ENCODE data around the gene ITLN1. TPM values are rescaled to one million over a fixed set of nuclear protein-coding genes. Genes with fewer than 3 reads are reported as not detected.
"Not testable (repeated sequence)": the region's sequence is repeated elsewhere in the genome, so short reads cannot be mapped to it uniquely, and the experiment has no call there.

The ITLN1 gene
- not detected for total RNA-seq

GRCh38 chr1:160885042-160885441 lies at the start of gene ITLN1:
ITLN1 (minus strand) TSS chr1:160885180; CDS start chr1:160884877, 303 bp downstream.
- DNase-seq (ENCODE audit: low spot score in 2 of 2): no peak
- no peak for FAIRE-seq

GRCh38 chr1:160933305-160933704 lies 48.3 kb upstream of the ITLN1 start:
- not testable (repeated sequence) for FAIRE-seq

GRCh38 chr1:160925652-160926244 lies 40.8 kb upstream of the ITLN1 start:
- DNase-seq (ENCODE audit: low spot score in 2 of 2) (no peak), FAIRE-seq (no peak)

More at GRCh38 chr1:160933305-160933704, 48.3 kb upstream of the ITLN1 start:
- DNase-seq (ENCODE audit: low spot score in 2 of 2): not testable (repeated sequence)

GRCh38 chr1:160924791-160925651 lies 40.0 kb upstream of the ITLN1 start:
- DNase-seq (ENCODE audit: low spot score in 2 of 2): no peak
- no peak for FAIRE-seq

- DNase-seq (ENCODE audit: low spot score in 2 of 2) (no peak), FAIRE-seq (no peak)
Measured at GRCh38 chr1:160916666-160917065, 31.7 kb upstream of the ITLN1 start.

- not testable (repeated sequence) for FAIRE-seq; DNase-seq (ENCODE audit: low spot score in 2 of 2)
Measured at GRCh38 chr1:160913229-160913628, 28.2 kb upstream of the ITLN1 start.

- FAIRE-seq (no peak), DNase-seq (ENCODE audit: low spot score in 2 of 2) (no peak)
Measured at GRCh38 chr1:160911925-160912324, 26.9 kb upstream of the ITLN1 start.

- FAIRE-seq: no peak
- DNase-seq (ENCODE audit: low spot score in 2 of 2): no peak
Measured at GRCh38 chr1:160911441-160911840, 26.5 kb upstream of the ITLN1 start.

- FAIRE-seq: no peak
- no peak for DNase-seq (ENCODE audit: low spot score in 2 of 2)
Measured at GRCh38 chr1:160910170-160910750, 25.3 kb upstream of the ITLN1 start.

GRCh38 chr1:160907976-160908375 lies 23.0 kb upstream of the ITLN1 start:
- no peak for DNase-seq (ENCODE audit: low spot score in 2 of 2)

GRCh38 chr1:160905617-160905989 lies 20.6 kb upstream of the ITLN1 start:
- no peak for DNase-seq (ENCODE audit: low spot score in 2 of 2)
- no peak for FAIRE-seq

More at GRCh38 chr1:160907976-160908375, 23.0 kb upstream of the ITLN1 start:
- no peak for FAIRE-seq

GRCh38 chr1:160904783-160905616 lies 20.0 kb upstream of the ITLN1 start:
- FAIRE-seq: no peak
- DNase-seq (ENCODE audit: low spot score in 2 of 2): no peak

GRCh38 chr1:160902251-160902650 lies 17.3 kb upstream of the ITLN1 start:
- DNase-seq (ENCODE audit: low spot score in 2 of 2); FAIRE-seq: not testable (repeated sequence)

GRCh38 chr1:160901768-160902167 lies 16.8 kb upstream of the ITLN1 start:
- FAIRE-seq (no peak), DNase-seq (ENCODE audit: low spot score in 2 of 2) (no peak)

- FAIRE-seq; DNase-seq (ENCODE audit: low spot score in 2 of 2): not testable (repeated sequence)
Measured at GRCh38 chr1:160900683-160901082, 15.7 kb upstream of the ITLN1 start.

GRCh38 chr1:160894368-160895135 lies 9.6 kb upstream of the ITLN1 start:
- FAIRE-seq; DNase-seq (ENCODE audit: low spot score in 2 of 2): not testable (repeated sequence)

- DNase-seq (ENCODE audit: low spot score in 2 of 2) (no peak), FAIRE-seq (no peak)
Measured at GRCh38 chr1:160891474-160891873, 6.5 kb upstream of the ITLN1 start.

- DNase-seq (ENCODE audit: low spot score in 2 of 2) (no peak), FAIRE-seq (no peak)
Measured at GRCh38 chr1:160888926-160889325, 3.9 kb upstream of the ITLN1 start.

- FAIRE-seq (no peak), DNase-seq (ENCODE audit: low spot score in 2 of 2) (no peak)
Measured at GRCh38 chr1:160887071-160887470, 2.1 kb upstream of the ITLN1 start.

GRCh38 chr1:160884579-160884978 lies 401 bp downstream of the ITLN1 start:
- no peak for DNase-seq (ENCODE audit: low spot score in 2 of 2)
- no peak for FAIRE-seq

Measured in frontal cortex (tissue), 4 donors.